Measurements from ENCODE around the gene MORN2.
"Not testable (repeated sequence)": the region's sequence is repeated elsewhere in the genome, so short reads cannot be mapped to it uniquely, and the experiment has no call there.

Gene MORN2

DNA sequence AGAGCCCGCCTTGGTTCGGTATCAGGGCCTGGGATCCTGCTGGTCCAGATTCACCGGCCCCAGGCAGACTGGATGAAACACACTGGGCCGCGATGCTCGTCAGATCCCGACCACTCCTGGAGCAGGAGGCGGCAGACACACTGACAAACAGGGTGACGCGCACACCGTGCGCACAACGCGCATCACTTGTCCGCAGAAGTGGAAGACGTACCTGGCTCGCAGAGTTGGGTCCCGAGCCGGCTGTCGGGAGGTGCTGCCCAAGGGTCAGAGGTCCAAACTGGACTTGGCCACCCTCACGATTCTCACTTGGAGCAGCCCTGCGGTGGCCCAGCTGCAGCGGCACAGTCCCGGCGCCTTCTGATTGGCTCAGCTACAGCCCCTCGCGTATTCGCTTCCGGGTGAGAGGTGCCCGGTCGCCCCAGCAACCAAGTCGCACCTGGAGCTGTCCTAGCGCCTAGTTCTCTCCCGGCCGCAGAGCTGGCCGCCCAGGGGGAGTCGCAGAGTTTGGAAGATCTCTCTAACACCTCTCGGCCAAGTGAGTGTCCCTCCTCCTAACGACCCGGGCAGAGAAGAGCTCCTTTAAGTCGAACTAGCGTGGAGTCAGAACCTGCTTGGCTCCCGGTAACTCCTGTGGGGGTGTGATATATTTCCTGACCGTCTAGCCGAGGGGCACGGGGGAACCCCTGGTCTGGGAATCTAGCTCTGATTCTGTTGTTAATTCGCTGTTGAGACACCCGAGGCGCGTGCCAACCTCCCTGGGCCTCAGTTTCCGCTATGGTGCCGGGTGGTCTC, at the start of gene MORN2, which contains the start of gene DHX57:
MORN2 (plus strand) TSS at position 401 of the 792 bp plus-strand sequence.
DHX57 (minus strand) TSS at position 359 of the 792 bp plus-strand sequence. CDS start 7,529 bp downstream, outside the sequence.
- Mint-ChIP-seq H3K4me1 (peaks cover 32% of the 10 kb centered on the region), H3K9me3 (peaks cover 5% of the 10 kb centered on the region), H3K4me3 (peak within 1 kb of the TSS; percentile 99), H3K27ac (ENCODE audit: low read depth) (peak within 1 kb of the TSS; percentile 96), H3K27me3 (no peaks in the 10 kb centered on the region), H3K36me3 (ENCODE audit: insufficient read depth) (peaks cover 11% of the 10 kb centered on the region)
- DNase-seq (ENCODE audit: low spot score in 2 of 2) (peak; percentile 68 to 71), ATAC-seq (replicated peaks; ENCODE audit: extremely low read depth, poor library complexity, severe bottlenecking) (peak; percentile 97)

DNA sequence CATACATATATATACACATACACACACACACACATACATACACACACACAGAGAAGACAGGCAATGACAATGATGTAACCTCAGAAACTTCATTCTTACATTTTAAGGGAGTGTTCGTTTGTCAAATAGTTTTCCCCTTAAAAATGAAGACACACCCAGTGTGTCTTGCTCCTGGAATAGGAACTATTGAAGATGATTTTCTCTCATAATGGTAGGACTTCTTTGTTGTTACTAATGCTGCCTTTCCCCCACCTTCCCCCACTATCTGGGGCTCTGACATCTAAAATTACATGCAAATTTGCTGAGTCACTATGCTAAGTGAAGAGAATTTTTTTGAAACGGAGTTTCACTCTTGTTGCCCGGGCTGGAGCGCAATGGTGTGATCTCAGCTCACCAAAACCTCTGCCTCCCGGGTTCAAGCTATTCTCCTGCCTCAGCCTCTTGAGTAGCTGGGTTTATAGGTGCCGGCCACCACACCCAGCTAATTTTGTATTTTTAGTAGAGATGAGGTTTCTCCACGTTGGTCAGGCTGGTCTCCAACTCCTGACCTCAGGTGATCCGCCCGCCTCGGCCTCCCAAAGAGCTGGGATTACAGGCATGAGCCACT, 48.1 kb upstream of the MORN2 start:
- not testable (repeated sequence) for H3K27me3 Mint-ChIP-seq; ATAC-seq (replicated peaks; ENCODE audit: extremely low read depth, poor library complexity, severe bottlenecking); H3K9me3 Mint-ChIP-seq; DNase-seq (ENCODE audit: low spot score in 2 of 2); H3K4me3 Mint-ChIP-seq; H3K27ac Mint-ChIP-seq (ENCODE audit: low read depth); H3K4me1 Mint-ChIP-seq
- H3K36me3 Mint-ChIP-seq (ENCODE audit: insufficient read depth), result peaks cover 39% of the 10 kb centered on the region

DNA sequence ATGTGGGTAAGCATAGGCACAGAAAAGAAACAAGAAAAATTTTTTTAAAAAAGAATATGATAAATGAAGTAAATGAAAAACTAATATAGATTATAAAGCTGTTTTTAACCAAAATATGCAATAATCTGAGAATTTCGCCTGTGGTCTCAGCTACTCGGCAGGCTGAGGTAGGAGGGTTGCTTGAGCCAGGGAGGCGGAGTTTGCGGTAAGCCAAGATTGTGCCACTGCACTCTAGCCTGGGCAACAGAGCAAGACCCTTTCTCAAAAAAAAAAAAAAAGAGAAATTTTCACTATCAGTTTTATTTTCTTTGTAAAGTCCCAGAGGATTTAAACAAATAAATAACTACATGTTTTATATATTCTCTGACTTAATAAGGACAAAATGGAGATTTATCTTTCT, 47.3 kb upstream of the MORN2 start:
- Mint-ChIP-seq H3K9me3 (no peaks in the 10 kb centered on the region), H3K4me3 (no peak overlapping the region), H3K4me1 (no peaks in the 10 kb centered on the region), H3K36me3 (ENCODE audit: insufficient read depth) (peaks cover 35% of the 10 kb centered on the region), H3K27me3 (no peaks in the 10 kb centered on the region), H3K27ac (ENCODE audit: low read depth) (no peak overlapping the region)
- ATAC-seq (replicated peaks; ENCODE audit: extremely low read depth, poor library complexity, severe bottlenecking) (no peak), DNase-seq (ENCODE audit: low spot score in 2 of 2) (no peak)

DNA sequence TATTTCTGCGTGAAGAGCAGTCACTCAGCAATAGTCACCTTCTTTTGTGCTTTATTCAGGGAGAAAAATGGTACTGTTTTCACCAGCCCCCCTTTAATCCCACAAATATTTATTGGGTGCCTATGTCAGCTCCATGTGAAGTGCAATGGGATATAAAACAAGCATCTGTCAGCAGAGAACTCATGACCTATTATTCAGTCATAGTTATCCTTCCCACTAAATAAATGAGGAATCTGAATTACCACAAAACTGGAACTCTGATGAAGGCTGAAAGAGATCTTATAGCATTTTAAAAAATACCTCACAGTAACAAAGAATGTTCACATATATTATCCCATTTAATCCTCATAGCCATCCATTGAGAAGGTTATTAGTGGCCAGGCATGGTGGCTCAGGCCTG, 45.8 kb upstream of the MORN2 start:
- Mint-ChIP-seq H3K9me3 (no peaks in the 10 kb centered on the region), H3K4me1 (no peaks in the 10 kb centered on the region), H3K27ac (ENCODE audit: low read depth) (no peak overlapping the region), H3K36me3 (ENCODE audit: insufficient read depth) (peaks cover 26% of the 10 kb centered on the region), H3K27me3 (no peaks in the 10 kb centered on the region), H3K4me3 (no peak overlapping the region)
- ATAC-seq (replicated peaks; ENCODE audit: extremely low read depth, poor library complexity, severe bottlenecking) (no peak), DNase-seq (ENCODE audit: low spot score in 2 of 2) (no peak)

DNA sequence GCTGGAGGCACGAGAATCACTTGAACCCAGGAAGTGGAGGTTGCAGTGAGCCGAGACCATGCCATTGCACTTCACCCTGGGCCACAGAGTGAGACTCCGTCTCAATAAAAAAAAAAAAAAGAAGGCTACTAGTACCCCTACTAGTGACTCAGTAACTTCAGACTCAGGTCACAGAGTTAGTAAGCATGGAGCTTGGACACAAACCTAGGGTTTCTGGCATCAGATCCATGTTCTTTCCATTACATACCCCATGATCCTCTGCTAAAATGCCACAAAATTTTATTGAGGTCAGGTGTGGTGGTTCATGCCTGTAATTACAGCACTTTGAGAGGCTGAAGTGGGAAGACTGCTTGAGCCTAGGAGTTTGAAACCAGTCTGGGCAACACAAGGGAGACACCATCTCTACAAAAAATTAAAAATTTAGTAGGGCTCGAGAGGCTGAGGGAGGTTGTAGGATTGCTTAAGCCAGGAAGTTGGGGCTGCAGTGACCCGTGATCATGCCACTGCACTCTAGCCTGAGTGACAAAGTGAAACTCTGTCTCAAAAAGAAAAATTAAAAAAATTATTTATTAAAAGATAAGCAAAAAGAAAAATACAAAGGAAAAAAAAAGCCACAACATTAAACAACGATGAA, 45.1 kb upstream of the MORN2 start:
- H3K27me3 Mint-ChIP-seq, result no peaks in the 10 kb centered on the region
- peaks cover 23% of the 10 kb centered on the region for H3K36me3 Mint-ChIP-seq (ENCODE audit: insufficient read depth)
- H3K27ac Mint-ChIP-seq (ENCODE audit: low read depth), result no peak overlapping the region
- no peak for DNase-seq (ENCODE audit: low spot score in 2 of 2)
- no peaks in the 10 kb centered on the region for H3K4me1 Mint-ChIP-seq
- no peaks in the 10 kb centered on the region for H3K9me3 Mint-ChIP-seq
- ATAC-seq (replicated peaks; ENCODE audit: extremely low read depth, poor library complexity, severe bottlenecking), result no peak
- no peak overlapping the region for H3K4me3 Mint-ChIP-seq

DNA sequence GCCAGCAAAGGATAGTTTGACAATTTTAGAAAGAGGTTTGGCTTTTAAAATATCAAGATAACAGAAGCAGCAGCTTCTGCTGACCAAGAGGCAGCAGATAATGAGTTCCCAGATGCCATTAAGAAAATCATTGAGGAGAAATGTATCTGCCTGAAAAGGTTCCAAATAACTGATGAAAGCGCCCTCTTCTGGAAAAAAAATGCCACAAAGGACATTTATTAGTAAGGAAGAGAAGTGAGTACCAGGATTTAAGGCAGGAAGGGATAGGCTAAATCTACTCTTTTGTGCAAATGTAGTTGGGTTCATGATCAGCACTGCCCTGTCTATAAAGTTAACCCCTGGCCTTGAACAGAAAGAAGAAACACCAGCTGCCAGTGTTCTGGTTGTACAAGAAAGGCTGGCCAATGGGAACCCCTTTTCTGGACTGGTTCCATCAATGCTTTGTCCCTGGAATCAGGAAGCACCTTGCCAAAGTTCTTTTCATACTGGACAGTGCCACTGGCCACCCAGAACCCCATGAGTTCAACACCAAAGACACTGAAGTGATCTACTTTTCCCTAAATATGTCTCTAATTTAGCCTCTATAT, 40.7 kb upstream of the MORN2 start:
- Mint-ChIP-seq H3K36me3 (ENCODE audit: insufficient read depth) (peaks cover 27% of the 10 kb centered on the region), H3K4me3 (no peak overlapping the region), H3K9me3 (no peaks in the 10 kb centered on the region), H3K27me3 (no peaks in the 10 kb centered on the region), H3K4me1 (no peaks in the 10 kb centered on the region), H3K27ac (ENCODE audit: low read depth) (peak overlapping the region; percentile 12)
- DNase-seq (ENCODE audit: low spot score in 2 of 2) (no peak), ATAC-seq (replicated peaks; ENCODE audit: extremely low read depth, poor library complexity, severe bottlenecking) (no peak)

DNA sequence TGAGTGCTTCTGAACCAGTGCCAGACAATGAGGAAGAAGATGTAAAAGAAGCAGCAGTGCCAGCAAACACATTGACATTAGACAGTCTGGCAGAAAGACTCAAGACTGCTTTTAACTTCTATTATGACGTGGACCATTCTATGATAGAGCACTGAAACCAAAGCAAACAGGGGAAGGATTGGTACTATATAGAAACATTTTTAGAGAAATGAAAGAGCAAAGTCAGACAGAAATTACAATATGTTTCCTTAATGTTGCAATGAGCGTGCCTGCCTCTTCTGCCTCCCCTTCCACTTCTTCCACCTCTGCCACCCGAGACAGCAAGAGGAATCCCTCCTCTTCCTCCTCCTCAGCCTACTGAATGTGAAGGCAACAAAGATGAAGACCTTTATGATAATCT, 39.8 kb upstream of the MORN2 start:
- ATAC-seq (replicated peaks; ENCODE audit: extremely low read depth, poor library complexity, severe bottlenecking) (no peak), DNase-seq (ENCODE audit: low spot score in 2 of 2) (no peak)
- H3K9me3 Mint-ChIP-seq, result no peaks in the 10 kb centered on the region
- H3K4me3 Mint-ChIP-seq, result no peak overlapping the region
- H3K36me3 Mint-ChIP-seq (ENCODE audit: insufficient read depth), result peaks cover 25% of the 10 kb centered on the region
- H3K27me3 Mint-ChIP-seq, result no peaks in the 10 kb centered on the region
- H3K4me1 Mint-ChIP-seq, result no peaks in the 10 kb centered on the region
- H3K27ac Mint-ChIP-seq (ENCODE audit: low read depth), result peak overlapping the region; percentile 7

DNA sequence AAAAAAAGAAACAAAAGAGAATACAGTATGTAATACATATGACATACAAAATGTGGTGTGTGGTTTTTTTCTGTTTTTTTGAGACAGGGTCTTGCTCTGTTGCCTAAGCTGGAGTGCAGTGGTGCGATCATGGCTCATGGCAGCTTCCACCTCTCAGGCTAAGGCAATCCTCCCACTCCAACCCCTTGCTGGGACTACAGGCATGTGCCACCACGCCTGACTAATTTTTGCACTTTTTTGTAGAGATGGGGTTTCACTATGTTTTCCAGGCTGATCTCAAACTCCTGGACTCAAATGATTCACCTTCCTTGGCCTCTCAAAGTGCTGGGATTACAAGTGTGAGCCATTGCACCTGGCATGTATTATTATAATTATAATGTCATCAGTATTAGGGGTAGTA, 39.0 kb upstream of the MORN2 start:
- Mint-ChIP-seq H3K4me1 (no peaks in the 10 kb centered on the region), H3K36me3 (ENCODE audit: insufficient read depth) (peaks cover 26% of the 10 kb centered on the region), H3K9me3 (no peaks in the 10 kb centered on the region), H3K27me3 (no peaks in the 10 kb centered on the region), H3K4me3 (no peak overlapping the region), H3K27ac (ENCODE audit: low read depth) (no peak overlapping the region)
- ATAC-seq (replicated peaks; ENCODE audit: extremely low read depth, poor library complexity, severe bottlenecking), result no peak
- no peak for DNase-seq (ENCODE audit: low spot score in 2 of 2)

DNA sequence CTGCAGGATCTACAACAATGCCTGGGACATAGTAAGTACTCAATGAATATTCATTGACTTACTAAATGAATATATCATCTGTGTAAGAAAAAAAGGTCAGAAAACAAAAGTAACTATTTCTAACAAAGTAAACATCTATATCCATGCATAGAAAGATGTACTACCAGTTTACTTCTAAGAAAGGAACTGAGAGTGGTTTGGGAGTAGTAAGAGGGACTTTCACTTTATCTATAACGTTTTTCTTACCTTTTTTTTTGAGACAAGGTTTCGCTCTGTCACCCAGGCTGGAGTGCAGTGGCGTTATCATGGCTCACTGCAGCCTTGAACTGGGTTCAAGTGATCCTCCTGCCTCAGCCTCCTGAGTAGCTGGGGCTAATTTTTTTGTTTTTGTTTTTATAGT, 25.7 kb upstream of the MORN2 start:
- no peaks in the 10 kb centered on the region for H3K4me1 Mint-ChIP-seq
- no peak for DNase-seq (ENCODE audit: low spot score in 2 of 2)
- no peak overlapping the region for H3K4me3 Mint-ChIP-seq
- H3K36me3 Mint-ChIP-seq (ENCODE audit: insufficient read depth), result peaks cover 30% of the 10 kb centered on the region
- H3K27me3 Mint-ChIP-seq, result no peaks in the 10 kb centered on the region
- no peaks in the 10 kb centered on the region for H3K9me3 Mint-ChIP-seq
- ATAC-seq (replicated peaks; ENCODE audit: extremely low read depth, poor library complexity, severe bottlenecking), result no peak
- H3K27ac Mint-ChIP-seq (ENCODE audit: low read depth), result no peak overlapping the region

DNA sequence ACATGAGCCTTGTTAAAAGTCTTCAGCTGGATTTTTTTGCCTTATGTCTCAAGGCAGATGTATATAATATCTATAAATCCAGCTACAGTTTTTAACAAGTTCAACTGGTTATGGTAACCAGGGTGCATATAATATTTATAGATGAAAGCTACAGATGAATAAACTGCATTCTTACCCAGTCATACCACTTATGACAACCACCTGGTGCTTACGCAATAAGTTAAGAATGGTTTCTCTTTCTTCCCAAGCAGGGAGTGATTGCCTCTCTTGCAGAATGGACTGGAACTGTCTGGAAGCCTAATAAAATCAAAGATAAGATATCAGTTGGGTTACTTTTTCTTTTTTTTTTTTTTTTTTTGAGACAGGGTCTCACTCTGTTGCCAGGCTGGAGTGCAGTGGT, 19.6 kb upstream of the MORN2 start:
- Mint-ChIP-seq H3K9me3 (no peaks in the 10 kb centered on the region), H3K4me3 (no peak overlapping the region), H3K27me3 (no peaks in the 10 kb centered on the region), H3K4me1 (no peaks in the 10 kb centered on the region), H3K27ac (ENCODE audit: low read depth) (no peak overlapping the region), H3K36me3 (ENCODE audit: insufficient read depth) (peaks cover 41% of the 10 kb centered on the region)
- no peak for ATAC-seq (replicated peaks; ENCODE audit: extremely low read depth, poor library complexity, severe bottlenecking)
- no peak for DNase-seq (ENCODE audit: low spot score in 2 of 2)

DNA sequence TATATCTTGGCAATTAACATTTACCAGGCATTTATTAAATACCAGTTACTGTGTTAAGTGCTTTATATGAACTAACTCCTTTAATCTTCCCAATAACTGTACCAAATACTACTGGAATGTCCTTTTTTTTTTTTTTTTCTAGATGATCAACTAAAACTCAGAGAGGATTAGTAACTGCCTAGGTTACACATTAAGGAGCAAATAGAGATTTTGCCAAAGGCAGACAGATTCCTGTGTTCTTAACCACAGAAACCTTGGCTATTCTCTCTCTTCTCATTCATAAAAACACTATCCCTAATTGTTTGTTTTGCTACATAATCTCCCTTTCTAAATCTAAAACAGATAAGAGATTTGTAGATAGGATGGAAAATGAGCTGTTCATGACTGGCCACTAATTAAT, 13.3 kb upstream of the MORN2 start:
- Mint-ChIP-seq H3K27me3 (no peaks in the 10 kb centered on the region), H3K4me1 (no peaks in the 10 kb centered on the region), H3K36me3 (ENCODE audit: insufficient read depth) (peaks cover 26% of the 10 kb centered on the region), H3K9me3 (no peaks in the 10 kb centered on the region), H3K27ac (ENCODE audit: low read depth) (no peak overlapping the region), H3K4me3 (no peak overlapping the region)
- DNase-seq (ENCODE audit: low spot score in 2 of 2) (no peak), ATAC-seq (replicated peaks; ENCODE audit: extremely low read depth, poor library complexity, severe bottlenecking) (no peak)

DNA sequence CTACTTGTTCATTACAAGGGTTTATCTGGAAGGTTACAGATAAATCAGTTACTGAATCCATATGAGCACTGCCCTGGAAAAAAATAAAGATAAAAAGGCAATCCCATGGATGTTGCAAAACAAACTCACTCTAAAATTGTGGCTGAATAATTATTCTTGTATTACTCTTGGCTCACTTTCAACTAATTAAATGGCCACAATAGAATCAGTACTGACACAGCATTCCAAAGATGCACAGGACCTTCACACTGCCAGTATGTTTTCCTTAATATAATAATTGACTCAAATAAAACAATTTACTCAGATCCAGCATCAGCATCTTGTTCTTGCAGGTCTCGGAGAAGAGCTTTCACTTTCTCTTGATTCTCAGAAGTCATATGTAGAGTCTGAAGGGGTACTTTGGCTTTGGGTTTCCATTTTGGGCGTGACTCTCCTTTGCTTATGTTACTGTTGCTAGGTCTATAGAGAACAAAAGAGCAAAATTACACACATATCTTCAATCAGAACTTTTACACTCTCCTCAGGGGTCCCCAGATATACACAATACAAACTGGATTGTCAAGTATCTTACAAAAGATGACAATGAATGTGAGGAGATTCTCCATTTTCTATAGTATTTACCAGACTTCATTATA, 12.6 kb upstream of the MORN2 start:
- H3K27ac Mint-ChIP-seq (ENCODE audit: low read depth), result no peak overlapping the region
- no peak overlapping the region for H3K4me3 Mint-ChIP-seq
- H3K9me3 Mint-ChIP-seq, result no peaks in the 10 kb centered on the region
- DNase-seq (ENCODE audit: low spot score in 2 of 2) (no peak), ATAC-seq (replicated peaks; ENCODE audit: extremely low read depth, poor library complexity, severe bottlenecking) (peak; percentile 32)
- no peaks in the 10 kb centered on the region for H3K4me1 Mint-ChIP-seq
- H3K27me3 Mint-ChIP-seq, result no peaks in the 10 kb centered on the region
- H3K36me3 Mint-ChIP-seq (ENCODE audit: insufficient read depth), result peaks cover 22% of the 10 kb centered on the region
